NCI-H510A treated with DMSO at 0.1 percent for 48 hours (cell line): ENCODE results near the gene ANKRD49.

Source experiments
- DNase-seq: peaks from one replicate; lab custom pipeline; 2025; lab: John Stamatoyannopoulos, UW

ANKRD49 gene

GRCh38 chr11:94507485-94507884 is 13.7 kb downstream of the ANKRD49 start:
- no peak for DNase-seq

- peak; percentile 26 for DNase-seq
These were observed 18.4 kb downstream of the ANKRD49 start, which contains the start of gene C11orf97 for GRCh38 chr11:94511932-94512781. Gene C11orf97 (plus strand): TSS chr11:94512461. CDS start chr11:94512529, 68 bp downstream.

- peak; percentile 44 for DNase-seq
These were observed 19.3 kb downstream of the ANKRD49 start for GRCh38 chr11:94513091-94513490.

GRCh38 chr11:94515398-94515797 is 21.6 kb downstream of the ANKRD49 start:
- DNase-seq, result no peak

GRCh38 chr11:94516725-94517124 is 22.9 kb downstream of the ANKRD49 start:
- DNase-seq, result no peak

- DNase-seq, result no peak
These were observed 24.5 kb downstream of the ANKRD49 start for GRCh38 chr11:94518300-94518699.

- DNase-seq, result peak; percentile 33
These were observed 25.8 kb downstream of the ANKRD49 start for GRCh38 chr11:94519478-94520084.

- DNase-seq, result no peak
These were observed 27.9 kb downstream of the ANKRD49 start for GRCh38 chr11:94521684-94522083.

- DNase-seq, result no peak
These were observed 30.6 kb downstream of the ANKRD49 start for GRCh38 chr11:94524341-94524740.

DNA sequence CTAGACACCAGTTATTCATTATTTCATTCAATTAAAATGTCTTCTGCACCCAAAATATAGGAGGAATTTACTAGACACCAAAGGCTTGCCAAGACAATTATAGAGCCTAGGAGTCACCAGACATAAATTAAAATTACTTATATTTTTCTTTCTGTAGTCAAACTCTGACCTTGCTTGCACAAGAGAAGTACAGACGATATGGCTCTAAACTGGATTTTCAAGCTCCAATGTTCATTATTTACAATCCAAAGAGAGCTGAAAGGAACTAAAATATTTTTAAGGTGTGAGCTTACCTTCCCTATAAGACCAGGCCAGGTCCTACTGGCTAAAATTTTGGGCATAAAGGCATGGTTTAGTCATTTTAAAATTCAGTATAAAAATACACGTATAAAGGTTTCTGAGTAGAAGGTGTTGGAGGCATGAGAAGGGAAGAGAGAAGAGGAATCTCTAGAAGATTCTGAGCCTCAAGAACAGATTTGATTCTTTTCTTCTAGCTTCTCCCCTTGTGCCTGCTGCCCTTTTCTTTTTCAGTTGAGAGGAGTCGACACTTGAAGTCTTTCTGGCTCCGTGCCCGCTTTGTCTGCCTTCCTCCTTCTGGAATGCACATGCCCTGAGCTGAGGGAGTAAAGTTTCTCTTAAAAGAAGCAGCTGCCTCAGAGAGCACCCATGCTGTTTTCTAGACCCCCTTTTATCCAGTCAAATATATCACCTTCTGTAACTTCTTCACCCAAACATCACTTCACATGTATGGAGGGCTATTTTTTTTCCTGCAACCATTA is 32.0 kb downstream of the ANKRD49 start:
- no peak for DNase-seq

DNA sequence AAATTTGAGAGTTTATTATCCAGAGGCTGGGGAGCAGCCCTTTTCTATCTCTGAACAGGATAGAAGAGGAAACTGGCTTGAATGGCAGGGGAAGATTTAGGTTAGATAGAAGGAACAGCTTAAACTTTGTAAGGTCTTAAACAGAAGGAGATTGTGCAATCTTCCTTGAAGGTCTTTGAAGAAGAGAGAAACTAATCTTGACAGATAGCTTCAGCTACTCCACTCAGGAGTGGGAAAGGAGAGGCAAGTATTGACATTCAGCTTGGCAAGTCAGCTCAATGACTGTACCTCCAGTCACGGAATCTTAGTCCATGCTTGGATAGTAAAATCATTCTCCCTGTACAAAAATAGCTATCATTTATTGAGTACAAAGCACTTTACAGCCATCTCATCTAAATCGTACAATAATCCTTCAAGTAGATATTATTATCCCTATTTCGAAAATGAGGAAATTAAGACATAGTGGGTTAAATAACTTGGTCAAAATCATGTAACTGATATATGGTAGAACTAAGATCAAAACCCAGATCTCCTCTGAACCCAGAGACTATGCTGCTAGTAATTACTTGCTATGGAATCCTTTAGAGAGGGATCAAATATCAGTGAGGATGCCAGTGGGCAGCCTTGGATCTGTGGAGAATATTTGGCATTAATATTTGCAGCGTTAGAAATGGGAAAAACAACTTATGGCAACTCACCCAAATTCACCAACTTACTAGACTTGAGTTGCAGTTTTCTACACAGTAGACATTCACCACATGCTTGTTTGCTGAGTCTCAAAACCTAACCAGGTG is 33.1 kb downstream of the ANKRD49 start:
- no peak for DNase-seq

- no peak for DNase-seq
These were observed 34.8 kb downstream of the ANKRD49 start for GRCh38 chr11:94528551-94528950.

DNA sequence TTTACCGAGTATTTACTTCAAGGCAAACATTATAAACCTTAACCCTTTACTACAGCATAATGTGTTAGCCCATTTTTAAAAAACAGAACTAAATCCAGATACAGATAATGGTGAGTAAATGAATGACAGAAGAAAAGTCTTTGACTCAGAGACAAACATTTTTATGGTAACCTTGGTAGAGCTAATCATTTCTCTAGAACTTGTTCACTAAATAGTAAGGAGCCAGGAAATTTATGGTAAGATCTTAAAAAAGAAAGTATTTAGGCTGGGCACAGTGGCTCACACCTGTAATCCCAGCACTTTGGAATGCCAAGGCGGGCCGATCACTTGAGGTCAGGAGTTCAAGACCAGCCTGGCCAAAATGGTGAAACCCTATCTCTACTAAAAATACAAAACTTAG is 38.4 kb downstream of the ANKRD49 start:
- DNase-seq, result no peak

DNA sequence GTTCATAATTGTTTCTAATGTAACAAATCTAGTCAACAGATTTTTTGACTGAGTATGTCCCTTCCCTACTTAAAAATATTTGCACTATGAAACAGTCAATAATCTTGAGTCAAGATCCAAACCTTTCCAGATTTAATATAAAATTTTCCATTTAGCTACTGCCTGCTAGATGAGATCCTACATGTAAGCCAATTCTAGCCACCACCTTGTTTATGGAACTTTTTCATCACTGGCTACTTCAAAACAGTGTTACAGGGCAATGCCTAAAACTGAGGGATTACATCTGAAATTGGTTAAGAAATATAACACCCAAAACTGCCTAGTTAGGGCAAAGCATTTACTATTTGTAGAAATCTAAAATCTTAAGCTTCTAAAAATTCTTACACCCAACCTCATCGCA is 39.4 kb downstream of the ANKRD49 start:
- no peak for DNase-seq

- no peak for DNase-seq
These were observed 40.2 kb downstream of the ANKRD49 start for GRCh38 chr11:94533696-94534630.

GRCh38 chr11:94536386-94536785 is 42.6 kb downstream of the ANKRD49 start:
- no peak for DNase-seq

GRCh38 chr11:94537031-94537600 is 43.3 kb downstream of the ANKRD49 start:
- DNase-seq, result no peak

- no peak for DNase-seq
These were observed 45.6 kb downstream of the ANKRD49 start for GRCh38 chr11:94539420-94539819.

DNA sequence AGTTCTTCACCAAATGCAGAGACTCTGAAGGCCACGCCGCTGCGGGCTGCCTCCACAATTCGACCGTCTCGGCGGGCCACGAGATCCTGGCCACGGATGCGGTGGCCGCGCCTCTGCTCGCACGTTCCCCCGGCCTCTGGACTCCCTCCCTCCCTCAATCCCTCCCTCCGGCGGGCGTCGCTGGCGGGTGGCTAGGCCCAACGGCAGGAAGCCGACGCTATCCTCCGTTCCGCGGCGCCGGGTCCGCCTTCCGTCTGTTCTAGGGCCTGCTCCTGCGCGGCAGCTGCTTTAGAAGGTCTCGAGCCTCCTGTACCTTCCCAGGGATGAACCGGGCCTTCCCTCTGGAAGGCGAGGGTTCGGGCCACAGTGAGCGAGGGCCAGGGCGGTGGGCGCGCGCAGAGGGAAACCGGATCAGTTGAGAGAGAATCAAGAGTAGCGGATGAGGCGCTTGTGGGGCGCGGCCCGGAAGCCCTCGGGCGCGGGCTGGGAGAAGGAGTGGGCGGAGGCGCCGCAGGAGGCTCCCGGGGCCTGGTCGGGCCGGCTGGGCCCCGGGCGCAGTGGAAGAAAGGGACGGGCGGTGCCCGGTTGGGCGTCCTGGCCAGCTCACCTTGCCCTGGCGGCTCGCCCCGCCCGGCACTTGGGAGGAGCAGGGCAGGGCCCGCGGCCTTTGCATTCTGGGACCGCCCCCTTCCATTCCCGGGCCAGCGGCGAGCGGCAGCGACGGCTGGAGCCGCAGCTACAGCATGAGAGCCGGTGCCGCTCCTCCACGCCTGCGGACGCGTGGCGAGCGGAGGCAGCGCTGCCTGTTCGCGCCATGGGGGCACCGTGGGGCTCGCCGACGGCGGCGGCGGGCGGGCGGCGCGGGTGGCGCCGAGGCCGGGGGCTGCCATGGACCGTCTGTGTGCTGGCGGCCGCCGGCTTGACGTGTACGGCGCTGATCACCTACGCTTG is 50.2 kb downstream of the ANKRD49 start, which contains the start of gene FUT4:
Gene FUT4 (plus strand): TSS at position 227 of the 951 bp plus-strand sequence. CDS start 213 bp downstream, at position 440.
- peak; percentile 90 for DNase-seq
